Activated gamma-delta T cell treated with Interleukin-2 at 50 U/mL for 16 hours (primary cell): ENCODE data around the gene NME9.

ENCODE experiments used
- DNase-seq: peaks from one replicate; pipeline ENCODE4 v3.0.0-alpha.2; 2020

The NME9 gene

DNA sequence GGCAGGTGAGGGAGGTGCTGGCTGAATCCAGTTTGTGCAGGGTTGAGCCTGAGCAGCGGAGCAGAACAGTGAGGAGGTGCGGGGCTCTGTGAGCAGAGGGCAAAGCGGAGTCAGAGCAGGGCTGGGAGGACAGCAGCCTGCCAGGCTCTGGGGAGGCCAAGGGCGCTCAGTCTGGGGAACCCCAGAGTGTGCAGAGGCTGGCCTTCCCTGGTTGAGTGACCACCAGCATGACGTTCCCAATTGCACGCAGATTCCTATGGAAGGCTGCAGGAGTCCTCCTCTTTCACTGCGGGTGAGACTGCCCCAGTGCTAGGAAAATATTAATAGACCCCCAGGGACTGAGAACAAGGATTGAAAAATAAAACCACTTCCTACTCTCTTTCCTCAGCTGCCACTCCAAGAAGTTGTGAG, 31.9 kb upstream of the NME9 start:
- no peak for DNase-seq

DNA sequence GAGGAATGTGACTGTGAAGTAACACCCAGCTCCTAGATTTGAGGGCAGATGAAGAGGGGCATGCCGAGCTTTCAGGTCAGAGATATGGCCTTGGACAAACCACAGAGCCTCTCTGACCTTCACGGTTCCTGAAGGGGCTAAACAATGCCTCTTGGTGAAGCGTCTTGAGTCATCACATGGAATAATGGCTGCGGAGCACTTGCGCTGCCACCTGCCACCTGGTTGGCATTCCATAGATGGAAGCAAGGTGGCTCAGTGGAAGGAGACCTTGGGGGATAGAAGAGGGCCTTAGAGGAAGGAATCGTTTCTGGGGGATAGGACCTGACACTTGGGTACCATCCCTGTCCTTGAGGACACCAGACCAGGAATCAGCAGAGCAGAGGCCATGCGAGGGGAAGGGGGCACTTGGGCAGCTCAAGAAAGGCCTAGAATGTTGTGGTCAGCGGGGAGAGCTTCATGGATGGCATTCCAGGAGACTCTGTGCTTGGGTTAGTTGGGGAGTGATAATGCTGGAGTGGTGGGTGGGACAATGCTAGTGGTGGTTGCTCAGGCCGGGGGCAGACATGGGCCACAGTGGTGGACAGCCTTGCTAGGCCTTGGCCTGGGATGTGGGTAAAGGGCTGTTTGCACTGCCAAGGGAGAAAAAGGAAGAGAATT, 31.3 kb upstream of the NME9 start:
- no peak for DNase-seq

DNA sequence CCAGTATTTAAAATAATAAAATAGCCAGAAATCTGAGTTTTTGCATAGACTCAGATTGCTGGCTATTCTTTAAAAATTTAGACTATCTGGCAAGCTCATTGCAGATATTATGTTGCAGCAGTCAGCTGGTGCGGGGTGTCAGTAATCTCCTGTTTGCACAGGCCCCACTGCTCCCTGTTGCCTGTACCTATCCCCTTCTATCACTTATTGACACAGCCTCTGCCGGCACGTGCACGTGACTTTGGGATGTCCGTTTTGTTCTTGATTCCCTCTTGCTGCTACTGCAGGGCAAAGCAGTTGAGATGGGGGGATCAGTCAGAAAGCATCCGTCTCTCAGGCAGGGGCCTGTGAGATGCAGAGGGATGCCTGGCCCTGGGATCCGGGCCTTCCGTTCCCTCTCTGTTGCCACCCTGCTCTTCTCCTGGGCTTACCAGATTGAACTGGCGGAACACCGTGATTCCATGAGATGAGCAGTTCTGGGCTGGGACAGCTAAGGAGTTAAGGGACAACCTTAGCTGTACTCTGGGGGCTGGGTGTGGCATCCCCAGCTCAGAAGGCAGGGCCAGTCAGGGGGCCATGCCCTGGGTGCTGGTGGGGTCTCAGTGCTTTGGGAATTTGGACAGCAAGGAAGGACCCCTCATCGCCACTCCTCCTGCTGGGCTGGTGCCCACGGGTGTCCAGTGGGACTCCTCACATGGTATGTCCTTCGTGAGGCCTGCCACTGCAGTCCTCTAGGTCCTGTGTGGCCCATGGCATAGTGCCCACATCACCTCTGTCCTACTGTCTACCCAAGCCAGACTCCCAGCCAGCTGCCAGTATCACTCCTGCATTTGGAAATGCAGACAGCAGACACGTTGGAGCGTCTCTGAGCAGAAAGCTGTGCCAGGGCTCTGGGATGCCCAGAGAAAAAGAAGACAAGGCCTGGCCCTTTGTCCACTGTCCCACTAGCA, 30.5 kb upstream of the NME9 start:
- DNase-seq, result no peak

DNA sequence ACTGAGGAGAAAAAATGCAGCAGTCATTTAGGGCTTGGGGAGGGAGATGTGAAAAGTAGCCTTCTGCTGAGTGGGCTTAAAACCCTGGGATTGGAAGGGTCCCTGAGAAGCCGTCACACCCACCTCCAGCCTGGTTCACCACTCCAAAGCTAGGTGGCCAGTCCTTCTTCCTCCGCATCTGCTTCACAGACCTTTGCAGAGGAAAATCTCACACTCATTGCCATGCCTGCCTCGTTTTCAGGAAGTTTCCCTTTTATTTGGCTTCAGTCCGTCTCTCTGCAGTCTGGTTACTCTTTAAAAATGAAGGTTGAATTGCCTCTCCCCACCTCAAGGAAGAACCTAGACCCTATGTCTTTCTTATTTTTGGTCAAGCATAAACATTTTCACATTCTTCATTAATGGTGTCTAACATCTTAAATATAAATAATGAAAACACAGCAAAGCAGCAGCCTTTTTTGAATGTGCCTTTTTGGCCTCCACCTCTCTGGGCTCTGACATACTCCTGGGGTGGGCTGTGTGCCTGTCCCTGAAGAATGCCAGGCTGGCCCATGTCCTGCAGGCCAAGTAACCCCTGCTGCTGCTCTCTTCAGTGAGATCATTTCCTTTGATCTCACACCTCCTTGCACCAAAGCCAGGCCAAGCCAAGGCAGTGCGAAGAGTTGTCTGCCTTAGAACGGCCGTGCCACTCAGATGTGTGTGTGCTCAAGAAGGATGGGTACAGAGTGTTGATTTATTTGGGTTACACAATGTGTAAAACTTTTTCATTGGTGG, 29.7 kb upstream of the NME9 start:
- DNase-seq, result no peak

DNA sequence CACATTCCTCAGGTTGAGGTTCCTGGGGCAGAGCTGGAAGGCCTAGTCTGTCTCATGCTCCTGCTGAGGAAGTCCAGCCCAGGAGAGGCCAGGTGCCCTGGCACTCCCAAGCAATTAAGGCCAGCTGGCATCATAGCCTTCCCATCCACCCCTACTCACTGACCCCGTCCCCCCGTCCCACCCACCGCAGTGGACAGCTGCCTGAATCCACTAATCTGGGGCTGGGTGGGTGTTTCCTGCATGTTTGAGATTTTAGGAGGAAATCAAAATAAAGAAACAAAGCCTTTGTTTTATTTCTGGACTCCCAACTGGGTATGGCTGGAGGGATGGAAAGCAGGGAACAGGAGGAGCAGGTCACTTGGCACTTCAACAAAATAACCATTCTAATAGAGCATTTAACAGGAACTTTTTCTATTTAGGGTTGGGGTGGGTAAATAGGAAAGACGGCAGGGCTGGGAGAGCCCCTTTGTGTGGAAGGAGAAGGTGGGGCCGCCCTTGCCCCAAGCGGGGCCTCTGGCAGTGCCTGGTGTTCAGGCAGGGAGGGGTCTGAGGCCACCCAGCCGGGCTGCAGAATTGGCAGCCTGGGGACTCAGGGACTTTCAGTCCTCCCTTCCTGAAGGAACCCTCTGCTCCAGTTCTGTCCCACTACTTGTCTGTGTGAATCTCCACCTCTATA, 27.2 kb upstream of the NME9 start:
- DNase-seq, result no peak

DNA sequence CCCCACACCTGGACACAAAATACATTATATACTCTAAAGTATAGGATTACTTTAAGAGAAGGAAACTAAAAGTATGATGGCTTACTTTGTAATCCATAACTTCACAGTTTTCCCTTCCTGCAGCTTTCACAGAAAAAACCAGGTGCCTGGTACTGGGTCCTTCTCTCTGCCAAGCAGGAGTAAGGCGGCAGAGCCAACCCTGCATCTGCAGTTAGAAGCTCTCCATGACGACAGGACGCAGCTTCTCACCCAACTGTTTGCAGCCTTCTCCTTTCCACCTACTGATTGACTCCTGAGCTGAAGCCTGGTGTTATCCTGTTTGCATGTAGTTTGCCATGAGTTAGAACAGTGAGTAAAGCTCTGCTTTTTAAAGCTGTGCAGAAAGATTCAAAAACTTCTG, 25.4 kb upstream of the NME9 start:
- DNase-seq, result no peak

DNA sequence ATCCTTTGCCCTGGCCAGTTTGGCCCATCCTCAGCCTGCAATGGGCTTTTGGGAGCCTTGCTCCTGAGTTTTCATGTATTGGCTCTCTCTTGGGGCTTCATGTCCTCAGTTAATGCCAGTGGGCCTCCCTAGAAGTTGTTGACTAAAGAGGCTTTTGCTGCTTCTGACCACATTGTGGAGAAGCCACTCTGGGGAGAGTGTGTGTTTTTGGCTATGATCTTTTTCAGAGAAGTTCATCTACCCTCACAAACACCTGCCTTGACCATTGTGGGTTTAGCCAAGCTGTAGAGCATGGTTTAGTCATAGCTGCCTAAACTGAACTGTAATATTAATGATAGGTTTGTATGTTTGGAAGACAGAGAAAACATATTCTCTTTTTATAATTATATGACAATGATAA, 24.7 kb upstream of the NME9 start:
- no peak for DNase-seq

DNA sequence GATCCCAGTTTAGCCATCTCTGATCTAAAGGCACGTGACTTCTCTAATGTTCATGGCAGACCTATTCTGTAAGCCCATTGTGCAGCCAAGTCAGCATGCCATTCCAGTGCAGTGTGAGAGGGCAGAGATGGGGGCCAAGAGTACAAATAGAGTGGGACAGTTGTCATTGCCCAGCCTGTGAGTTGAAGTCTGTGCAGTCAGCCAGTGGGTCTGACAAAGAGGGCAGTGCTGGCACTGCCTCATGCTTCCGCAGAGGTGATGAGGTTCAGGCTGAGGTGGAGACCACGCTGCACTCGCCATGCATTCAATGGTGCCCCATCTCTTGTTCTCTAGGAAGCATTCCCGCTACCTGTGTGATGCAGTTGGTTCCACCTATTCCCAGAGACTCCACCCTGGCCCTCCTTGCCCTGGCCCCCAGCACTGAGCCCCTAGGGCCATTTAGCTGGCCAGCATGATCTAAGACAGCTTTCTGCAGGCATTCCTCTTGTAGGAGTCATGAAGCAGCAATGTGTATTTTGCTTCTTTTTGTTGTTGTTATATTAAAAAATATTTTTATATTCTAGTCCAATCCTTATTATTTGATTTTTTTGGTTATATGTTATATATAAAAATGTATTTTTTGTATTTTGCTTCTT, 22.4 kb upstream of the NME9 start:
- DNase-seq, result no peak

DNA sequence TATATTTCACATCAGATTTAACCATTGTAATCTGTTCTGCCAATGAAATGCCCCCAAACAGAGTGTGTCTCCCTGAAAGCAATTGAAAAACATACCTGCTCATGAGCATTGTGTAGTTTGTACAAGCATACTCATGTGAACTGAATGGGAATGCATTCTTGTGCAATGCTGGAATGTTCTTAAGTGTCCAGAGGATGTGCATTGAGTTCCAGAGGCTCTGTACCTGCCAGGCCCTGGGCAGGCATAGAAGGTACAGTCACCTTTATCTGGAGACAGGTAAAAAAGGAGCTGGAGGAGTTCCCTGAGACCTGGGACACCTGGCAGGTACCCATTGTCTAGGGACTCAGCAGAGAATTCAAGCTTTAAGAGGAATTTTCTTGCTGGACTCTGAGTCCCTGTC, 21.5 kb upstream of the NME9 start:
- DNase-seq, result no peak

DNA sequence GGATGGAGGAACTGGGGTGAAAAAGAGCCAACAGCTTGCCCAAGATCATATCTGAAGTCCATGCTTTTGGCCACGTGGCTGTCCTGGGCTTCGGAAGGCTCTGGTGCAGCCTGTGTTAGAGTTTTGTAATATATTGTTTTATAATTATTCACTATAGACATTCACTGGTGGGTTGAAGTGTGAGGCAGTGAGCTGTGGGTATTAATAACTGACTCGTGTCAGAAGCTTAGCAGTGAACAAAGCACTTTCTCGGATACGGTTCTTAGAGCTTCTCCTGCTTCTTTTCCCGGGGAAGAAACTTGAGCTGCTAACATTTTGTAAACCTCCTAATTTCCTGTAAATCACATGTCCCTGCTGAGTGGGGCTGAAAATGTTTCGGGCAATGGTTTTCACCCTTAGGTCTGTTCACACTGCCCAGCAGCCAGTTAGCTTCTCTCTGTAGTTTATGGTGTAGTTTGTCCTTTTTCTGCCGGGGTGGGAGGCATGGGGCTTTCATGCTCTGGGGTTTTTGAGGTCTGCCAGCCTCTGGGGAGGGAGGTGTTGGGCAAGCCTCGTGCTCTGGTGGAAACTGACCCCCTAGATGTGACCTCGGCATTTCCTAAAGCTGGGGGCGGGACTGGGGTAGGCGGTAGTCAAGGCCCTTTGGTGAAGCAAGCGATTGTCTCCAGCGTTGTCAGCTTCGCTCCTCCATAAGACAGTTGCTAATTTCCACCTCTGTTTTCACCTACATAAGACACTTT, 20.4 kb upstream of the NME9 start:
- no peak for DNase-seq

DNA sequence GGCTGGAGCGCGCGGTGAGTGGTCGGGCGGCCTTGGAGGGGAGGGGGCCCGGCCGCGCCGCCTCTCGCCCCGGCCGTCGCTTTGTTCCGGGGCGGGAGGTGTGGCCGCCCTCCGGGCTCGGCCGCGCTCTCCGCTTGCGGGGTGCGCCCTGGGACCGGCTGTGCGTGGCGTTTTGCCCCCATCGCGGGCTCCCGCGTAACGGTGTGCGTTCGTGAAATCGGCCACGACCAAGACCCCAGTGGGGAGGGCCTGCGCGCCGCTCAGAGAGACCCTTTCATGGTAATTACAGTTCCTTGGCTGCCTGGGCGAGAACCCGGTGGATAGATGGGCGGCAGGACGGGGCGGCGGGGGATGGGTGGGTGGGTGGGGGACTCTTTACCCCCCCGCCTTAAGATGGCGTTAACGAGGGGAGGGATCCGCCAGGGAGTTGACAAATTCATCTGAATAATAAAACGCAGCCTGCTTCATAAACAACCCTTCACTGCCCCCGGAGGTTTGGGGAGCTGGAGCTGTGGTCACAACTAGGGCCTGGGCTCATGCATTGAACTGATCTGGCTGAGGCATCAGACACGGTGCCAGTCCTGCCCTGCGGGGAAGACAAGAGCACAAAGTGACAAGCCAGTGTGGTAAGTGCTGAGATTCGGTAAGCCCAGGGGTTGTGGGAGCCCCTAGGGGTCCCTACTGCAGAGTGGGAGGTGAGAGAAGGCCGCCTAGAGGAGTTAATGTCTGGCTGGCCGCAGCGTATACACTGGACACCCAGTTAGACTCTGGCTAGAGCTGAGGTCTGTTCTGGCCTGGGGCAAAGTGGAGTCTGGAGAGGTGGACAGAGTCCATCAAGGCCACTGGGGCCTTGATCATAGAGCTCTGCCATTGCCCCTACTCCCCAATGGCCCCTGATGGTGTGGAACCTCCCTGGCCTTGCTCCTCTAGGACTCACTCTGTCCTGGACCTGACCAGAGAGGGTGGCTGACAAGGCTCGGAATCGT, 19.4 kb upstream of the NME9 start:
- DNase-seq, result no peak

DNA sequence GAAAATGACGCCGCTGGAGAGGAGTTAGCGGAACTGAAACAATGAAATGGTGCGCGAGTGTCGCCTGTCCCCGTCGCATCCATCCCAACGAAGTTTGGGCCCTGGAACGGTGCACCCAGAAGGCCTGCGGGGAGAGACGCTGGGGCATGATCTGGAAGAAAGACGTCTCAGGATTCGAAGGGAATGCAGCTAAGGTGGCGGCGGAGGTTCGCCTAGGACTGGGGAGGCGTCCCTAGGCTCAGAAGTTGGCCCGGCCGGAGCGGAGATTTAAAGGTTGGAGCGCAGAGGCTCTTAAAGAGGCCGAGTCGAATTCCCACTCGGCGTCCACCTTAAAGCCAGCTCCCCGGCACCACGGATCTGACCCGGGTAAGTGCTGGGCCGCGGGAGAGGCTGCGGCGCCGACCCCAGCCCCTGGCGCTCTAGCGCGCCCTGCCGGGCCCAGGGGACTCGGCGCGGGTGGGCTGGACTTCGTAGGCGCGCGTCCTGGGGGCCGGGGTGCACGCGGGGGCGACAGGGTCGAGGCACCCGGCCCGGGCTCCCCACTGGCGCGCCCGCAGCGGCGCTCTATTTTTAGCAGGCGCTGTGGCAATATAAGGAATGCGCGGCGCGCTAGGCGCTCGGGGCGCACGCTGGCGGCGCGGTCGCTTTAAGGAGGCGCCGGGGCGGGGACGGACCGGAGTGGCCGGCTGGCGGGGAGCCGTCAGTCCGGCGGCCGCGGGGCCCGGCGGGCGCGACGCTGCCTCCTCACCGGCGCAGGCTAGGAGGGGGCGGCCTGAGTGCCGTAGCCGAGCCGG, 18.5 kb upstream of the NME9 start, which contains the start of gene MRAS:
TSS of gene MRAS (plus strand) at position 620 of the 794 bp plus-strand sequence. CDS start 24,305 bp downstream, outside the sequence.
- no peak for DNase-seq

DNA sequence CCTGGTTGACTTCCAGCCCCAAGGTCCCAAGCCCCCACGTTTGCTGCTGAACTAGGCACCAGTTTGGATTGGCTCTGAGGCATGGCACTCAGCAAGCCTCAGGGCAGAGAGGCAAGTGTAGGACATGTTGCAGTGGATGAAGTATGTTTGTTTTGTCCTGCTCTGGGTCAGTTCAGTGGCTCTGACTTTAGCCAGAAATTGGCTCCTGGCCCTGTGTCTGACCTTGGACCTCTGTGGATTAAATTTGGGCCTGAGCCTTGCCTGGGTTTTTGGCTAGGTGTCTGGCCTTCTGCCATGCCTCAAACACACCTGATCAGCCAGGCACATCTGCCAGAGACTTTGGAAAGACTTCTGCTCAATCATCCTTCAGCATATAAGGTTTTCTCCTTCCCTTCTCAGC, 15.1 kb upstream of the NME9 start:
- DNase-seq, result no peak

DNA sequence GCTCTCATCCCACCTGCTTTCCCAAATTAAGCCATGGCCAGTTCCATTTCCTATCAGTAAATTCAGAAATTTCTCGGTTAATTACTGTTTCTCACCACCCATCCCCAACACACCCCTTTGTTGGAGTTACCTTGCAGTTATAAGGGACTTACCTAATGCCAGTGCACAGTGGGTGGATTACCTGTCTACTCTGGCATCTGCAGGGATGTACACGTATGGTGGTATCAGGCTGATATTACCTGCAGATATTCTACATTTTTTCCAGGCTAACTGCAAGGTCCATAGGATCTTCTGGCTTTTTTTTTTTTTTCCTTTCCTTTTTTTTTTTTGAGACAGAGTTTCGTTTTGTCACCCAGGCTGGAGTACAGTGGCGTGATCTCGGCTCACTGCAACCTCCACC, 10.9 kb upstream of the NME9 start:
- no peak for DNase-seq

DNA sequence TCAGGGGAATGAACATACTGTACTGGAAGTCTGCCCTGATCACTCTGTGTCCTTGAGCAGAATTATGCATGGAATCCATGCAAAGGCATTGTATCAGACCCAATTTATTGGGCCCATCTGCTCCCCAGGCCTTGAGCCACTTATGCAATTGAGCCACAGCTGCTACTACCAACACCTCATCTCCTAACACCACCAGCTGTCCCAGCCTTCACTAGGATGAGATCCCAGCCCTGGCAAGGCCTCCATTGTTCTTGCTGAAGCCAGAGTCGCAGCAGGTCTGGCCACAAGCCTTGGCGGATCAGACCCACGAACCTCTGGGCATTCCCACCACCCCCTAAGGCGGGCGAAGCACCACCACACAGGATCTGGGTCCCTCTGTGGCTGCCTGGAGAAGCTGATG, 9.2 kb upstream of the NME9 start:
- no peak for DNase-seq

DNA sequence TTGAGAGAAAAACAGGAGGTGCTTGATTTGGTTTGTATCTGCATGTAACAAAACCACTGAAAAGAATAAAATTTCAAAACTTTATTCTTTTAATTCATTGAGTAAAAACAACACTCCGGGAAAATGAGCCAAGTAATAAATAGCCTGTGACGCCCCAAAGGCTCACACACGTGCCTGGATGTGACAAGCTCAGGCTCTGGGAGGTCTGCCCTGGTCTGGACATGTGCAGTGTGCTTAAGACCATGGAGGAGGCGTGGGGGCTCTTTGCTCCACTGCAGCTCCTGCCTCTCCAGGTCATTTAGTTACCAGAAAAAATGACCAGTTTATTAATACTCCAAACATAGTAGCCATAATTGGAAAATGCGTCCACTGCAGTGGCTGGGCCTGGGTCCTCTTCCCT, 8.6 kb upstream of the NME9 start:
- DNase-seq, result no peak

DNA sequence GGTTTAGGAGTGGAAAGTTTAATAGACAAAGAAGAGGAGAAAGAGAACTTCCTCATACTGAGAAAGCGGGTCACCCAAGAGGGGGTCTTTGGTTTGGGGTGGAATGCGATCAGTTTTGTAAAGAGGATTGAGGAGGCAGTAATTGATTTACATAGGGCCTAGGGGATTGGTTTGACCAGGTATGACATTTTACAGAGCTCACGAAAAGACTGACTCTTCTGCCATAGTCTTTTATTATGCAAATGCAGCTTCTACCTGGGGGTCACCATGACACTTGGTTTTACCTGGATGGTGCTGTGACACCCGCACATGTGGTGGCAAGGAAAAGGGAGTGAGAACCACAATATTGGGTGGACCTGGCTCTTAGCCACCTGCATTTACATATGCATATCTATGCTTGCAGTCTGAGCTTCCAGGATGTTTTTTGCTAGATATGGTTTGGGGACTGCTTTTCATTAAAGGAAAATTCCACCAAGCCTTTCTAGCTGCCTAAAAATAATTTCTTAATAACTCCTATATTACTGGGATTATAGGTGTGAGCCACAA, 6.9 kb upstream of the NME9 start:
- no peak for DNase-seq

DNA sequence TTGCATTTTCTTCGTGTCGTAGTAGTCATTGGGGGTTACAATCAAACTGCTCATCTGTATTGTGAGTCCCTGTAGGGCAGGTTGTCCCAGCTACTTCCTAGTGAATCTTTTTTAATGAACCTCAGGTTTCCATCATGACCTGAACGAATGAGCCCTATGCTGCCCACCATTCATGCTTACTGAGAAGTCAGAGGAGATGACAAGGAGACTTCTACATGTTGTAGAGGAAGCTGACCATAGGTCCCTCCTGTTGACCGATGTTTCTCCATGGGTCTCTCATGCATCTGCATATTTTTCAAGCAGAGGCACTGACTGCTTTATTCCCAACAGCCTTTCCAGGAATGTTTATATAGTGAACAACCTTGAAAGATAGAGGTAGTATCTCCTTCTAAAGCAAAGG, 5.0 kb upstream of the NME9 start:
- no peak for DNase-seq

DNA sequence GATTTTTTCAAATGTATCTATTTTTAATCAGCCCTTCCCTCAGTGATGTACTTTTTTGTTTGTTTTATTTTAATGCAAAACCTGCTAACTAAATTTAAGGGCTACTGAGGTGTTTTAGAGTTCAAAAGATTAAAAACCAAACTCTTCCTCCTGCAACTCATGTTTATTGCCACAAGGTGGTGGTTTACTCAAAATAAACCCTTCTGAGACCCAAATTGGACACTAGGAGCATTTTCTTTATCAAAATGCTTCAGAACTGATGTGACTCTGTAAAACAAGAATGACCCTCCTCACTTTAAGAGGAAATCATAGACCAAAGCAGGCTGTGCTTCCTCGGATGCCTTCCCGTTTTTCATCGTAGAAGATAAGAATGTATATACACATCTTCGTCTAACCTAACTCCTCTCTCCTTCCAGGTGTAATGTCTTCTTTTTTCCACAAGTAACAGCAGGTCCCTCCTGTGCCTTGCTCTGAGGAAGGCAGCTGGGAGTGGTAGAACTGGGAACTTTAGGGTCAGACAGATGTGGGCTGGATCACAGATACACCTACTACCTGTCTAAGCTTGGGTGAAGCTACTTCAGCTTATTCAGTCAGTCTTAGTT, 2.9 kb upstream of the NME9 start:
- DNase-seq, result no peak
